HCT116 (cell line): ENCODE results near the gene RGS6. TPM values are rescaled to one million over a fixed set of nuclear protein-coding genes. Genes with fewer than 3 reads are reported as not detected.

Experiments used
- ATAC-seq: fragments of 200-7000 bp; cut with Tn5 transposase; 2 replicates; pipeline ENCODE4 v1.9.1; 2020; ENCODE audit warnings: mild to moderate bottlenecking, moderate library complexity
- BruUV-seq: library from RNA; stranded (reverse); fragments of 400-500 nt; replicated peaks from 2 replicates; lab custom pipeline; 2021; lab: Mats Ljungman, UMichigan
- CTCF ChIA-PET: fragments of 300-600 bp; sonication (Branson Sonifier 250); formaldehyde crosslinking; loops from one replicate; lab custom pipeline; 2021; ENCODE audit warnings: antibody characterized with exemption; lab: Charles Lee
- POLR2A ChIA-PET: fragments of 300-600, 350-600 bp; sonication (Branson Sonifier 250); formaldehyde crosslinking; loops from one replicate; lab custom pipeline; 2021; ENCODE audit warnings: antibody characterized with exemption; lab: Charles Lee
- RAD21 ChIA-PET, 2 experiments: fragments of 300-600 bp; sonication (Branson Sonifier 250); formaldehyde crosslinking; loops; one replicate each; lab custom pipeline; 2023; ENCODE audit warnings: low total read pairs in 2 of 2; ENCODE audit not compliant: uncharacterized antibody in 2 of 2, unreplicated experiment in 2 of 2, low non-redundant PET in 1 of 2; lab: Charles Lee
- DNase-seq: peaks from one replicate; pipeline ENCODE4 v3.0.0-alpha.2; 2010; ENCODE audit warnings: low read depth, low spot score
- H2AFZ ChIP-seq: fragments of 200-600 bp; shearing (Covaris generic), sonication (generic); 2 replicates; pipeline ENCODE4 v1.6.1; 2017; ENCODE audit warnings: low read depth, mixed run types, mixed read lengths, antibody characterized with exemption, low read length; ENCODE audit not compliant: poor library complexity, severe bottlenecking
- H3K27ac ChIP-seq: 2 replicates; pipeline ENCODE4 v1.5.1; 2012; ENCODE audit warnings: low read depth, low read length
- H3K27me3 ChIP-seq: fragments of 200-600 bp; sonication (generic); 2 replicates; pipeline ENCODE4 v1.6.1; 2016; ENCODE audit warnings: mixed run types, low read length, mixed read lengths; ENCODE audit not compliant: insufficient read depth
- H3K36me3 ChIP-seq, 2 experiments: fragments of 200-500 bp in 1 of 2; fragments of 200-600 bp in 1 of 2; sonication (Bioruptor generic) in 1 of 2; sonication (generic) in 1 of 2; 2 replicates each; pipeline versions ENCODE4 v1.5.1 to v1.6.1; 2014 to 2016; ENCODE audit warnings: low read length in 2 of 2, inconsistent platforms in 1 of 2, mixed read lengths in 1 of 2, mixed run types in 1 of 2; ENCODE audit not compliant: insufficient read depth in 2 of 2, control insufficient read depth in 1 of 2
- H3K4me1 ChIP-seq, 2 experiments: fragments of 200-600 bp in 1 of 2; sonication (generic) in 1 of 2; 2 replicates each; pipeline versions ENCODE4 v1.5.1 to v1.6.1; 2012 to 2017; ENCODE audit warnings: low read length in 2 of 2, inconsistent platforms in 1 of 2, mild to moderate bottlenecking in 1 of 2, mixed read lengths in 1 of 2, mixed run types in 1 of 2, moderate library complexity in 1 of 2; ENCODE audit not compliant: insufficient read depth in 2 of 2, control insufficient read depth in 1 of 2
- H3K4me2 ChIP-seq: fragments of 200-600 bp; sonication (generic); 2 replicates; pipeline ENCODE4 v1.6.1; 2017; ENCODE audit warnings: mixed run types, low read length, mixed read lengths
- H3K4me3 ChIP-seq, 2 experiments: fragments of 200-600 bp in 1 of 2; sonication (generic) in 1 of 2; replicated peaks in 1 of 2; 2 replicates each; pipeline ENCODE4 v1.5.1; 2011 to 2016; ENCODE audit warnings: low read length in 2 of 2, control low read depth in 1 of 2, low read depth in 1 of 2, mild to moderate bottlenecking in 1 of 2, mixed read lengths in 1 of 2, mixed run types in 1 of 2
- H3K79me2 ChIP-seq: fragments of 200-600 bp; sonication (generic); 2 replicates; pipeline ENCODE4 v1.6.1; 2017; ENCODE audit warnings: mild to moderate bottlenecking, mixed run types, low read length, moderate library complexity, mixed read lengths; ENCODE audit not compliant: insufficient read depth
- H3K9ac ChIP-seq: fragments of 200-600 bp; sonication (generic); 2 replicates; pipeline ENCODE4 v1.6.1; 2016; ENCODE audit warnings: low read length, mixed read lengths
- H3K9me2 ChIP-seq: fragments of 200-600 bp; sonication (generic), shearing (Covaris generic); 2 replicates; pipeline ENCODE4 v1.6.1; 2017; ENCODE audit warnings: mixed run types, mild to moderate bottlenecking, moderate library complexity; ENCODE audit not compliant: insufficient read depth
- H3K9me3 ChIP-seq, 2 experiments: fragments of 200-500 bp in 1 of 2; fragments of 200-600 bp in 1 of 2; sonication (Bioruptor generic) in 1 of 2; sonication (generic) in 1 of 2; 2 replicates each; pipeline ENCODE4 v1.6.1; 2014 to 2017; ENCODE audit warnings: low read length in 2 of 2, mixed read lengths in 2 of 2, inconsistent platforms in 1 of 2, low read depth in 1 of 2, mild to moderate bottlenecking in 1 of 2, mixed run types in 1 of 2, moderate library complexity in 1 of 2; ENCODE audit not compliant: control insufficient read depth in 1 of 2, insufficient read depth in 1 of 2
- H4K20me1 ChIP-seq: fragments of 200-600 bp; sonication (generic), shearing (Covaris generic); 2 replicates; pipeline ENCODE4 v1.6.1; 2017; ENCODE audit warnings: mixed run types, mild to moderate bottlenecking, moderate library complexity; ENCODE audit not compliant: insufficient read depth
- CEBPB ChIP-seq: IDR thresholded peaks from 2 replicates; pipeline ENCODE4 v1.6.1; 2012; ENCODE audit warnings: low read depth
- JUND ChIP-seq: IDR thresholded peaks from 2 replicates; pipeline ENCODE4 v1.6.1; 2012
- POLR2A ChIP-seq: IDR thresholded peaks from 2 replicates; pipeline ENCODE4 v1.7.0; 2011; ENCODE audit warnings: borderline replicate concordance; ENCODE audit not compliant: insufficient read depth, insufficient read length; ENCODE audit errors: extremely low read depth
- POLR2AphosphoS5 ChIP-seq: IDR thresholded peaks from 2 replicates; pipeline ENCODE4 v1.6.1; 2011; ENCODE audit warnings: mild to moderate bottlenecking, low read depth, low read length, moderate library complexity
- SIN3A ChIP-seq: IDR thresholded peaks from 2 replicates; pipeline ENCODE4 v1.6.1; 2012; ENCODE audit warnings: low read depth
- SRF ChIP-seq: IDR thresholded peaks from 2 replicates; pipeline ENCODE4 v1.6.1; 2012; ENCODE audit warnings: low read depth
- TCF7L2 ChIP-seq: IDR thresholded peaks from 2 replicates; pipeline ENCODE4 v1.7.0; 2011; ENCODE audit warnings: borderline replicate concordance, inconsistent platforms; ENCODE audit not compliant: insufficient read depth, insufficient read length; ENCODE audit errors: extremely low read depth
- ZFX ChIP-seq: fragments of 450-650 bp; IDR thresholded peaks from 2 replicates; pipeline ENCODE4 v1.6.1; 2017
- ZNF274 ChIP-seq: fragments of 200-500 bp; sonication (Bioruptor generic); IDR thresholded peaks from 2 replicates; pipeline ENCODE4 v1.6.1; 2014; ENCODE audit warnings: mild to moderate bottlenecking, low read depth, low read length, inconsistent platforms
- intact Hi-C: fragments of 100-400 bp; cut with micrococcal nuclease; formaldehyde crosslinking; loops from 2 replicates; pipeline ENCODE4 v1.10.0; 2022
- total RNA-seq: library from RNA; stranded (reverse); gene quantifications from one replicate; pipeline ENCODE4 v1.2.1, GENCODE V29; 2021; ENCODE audit not compliant: unreplicated experiment
- TF ChIP-seq, protein P1 (sequence below): IDR thresholded peaks from 2 replicates; pipeline ENCODE4 v1.6.1; 2012
- TF ChIP-seq, protein P2 (sequence below): IDR thresholded peaks from 2 replicates; pipeline ENCODE4 v1.6.1; 2011; ENCODE audit warnings: mild to moderate bottlenecking, low read length, moderate library complexity; ENCODE audit not compliant: insufficient replicate concordance; ENCODE audit errors: extremely low read depth

The RGS6 gene
- total RNA-seq, 1 experiment from 2014 or later: 4.7 TPM

DNA sequence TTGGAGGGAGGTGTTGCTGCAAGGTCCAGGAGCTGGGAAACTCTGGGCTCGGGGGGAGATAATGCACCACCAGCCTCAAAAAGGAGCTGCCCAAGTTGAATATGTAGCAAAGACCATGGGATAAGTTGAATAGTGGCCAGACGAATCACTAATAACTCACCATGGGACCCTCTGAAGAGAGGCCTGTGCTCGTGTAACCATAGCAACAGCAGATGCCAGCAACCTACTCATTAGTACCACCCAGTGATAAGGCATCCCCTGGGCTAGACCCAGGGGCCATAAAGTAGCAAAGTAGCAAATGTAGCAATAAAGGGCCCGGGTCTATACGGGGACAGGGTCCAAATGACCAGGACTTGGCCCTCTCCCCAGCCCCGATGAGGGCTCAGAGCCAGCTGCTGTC, 633.7 kb downstream of the RGS6 start:
- ChIA-PET POLR2A (no interaction called here), RAD21 (no interaction called here), CTCF (no interaction called here)
- Histone ChIP-seq H4K20me1 (no peaks in the 10 kb centered on the region), H3K4me2 (no peak overlapping the region), H3K4me1 (no peaks in the 10 kb centered on the region), H3K9me2 (no peaks in the 10 kb centered on the region), H3K9me3 (no peaks in the 10 kb centered on the region), H2AFZ (no peak overlapping the region), H3K4me3 (no peak overlapping the region), H3K27ac (no peak overlapping the region), H3K36me3 (no peaks in the 10 kb centered on the region), H3K27me3 (no peaks in the 10 kb centered on the region; the same call in 1 of the 2 replicates), H3K79me2 (no peaks in the 10 kb centered on the region), H3K9ac (no peak overlapping the region)
- ATAC-seq (no peak), DNase-seq (no peak)
- TF ChIP-seq SRF (no peak), POLR2A (no peak), ZNF274 (no peak), ZFX (no peak), SIN3A (no peak), CEBPB (no peak), JUND (no peak), TCF7L2 (no peak), POLR2AphosphoS5 (no peak)
- TF ChIP-seq, protein P1, sequence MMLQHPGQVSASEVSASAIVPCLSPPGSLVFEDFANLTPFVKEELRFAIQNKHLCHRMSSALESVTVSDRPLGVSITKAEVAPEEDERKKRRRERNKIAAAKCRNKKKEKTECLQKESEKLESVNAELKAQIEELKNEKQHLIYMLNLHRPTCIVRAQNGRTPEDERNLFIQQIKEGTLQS: no peak
- TF ChIP-seq, protein P2, sequence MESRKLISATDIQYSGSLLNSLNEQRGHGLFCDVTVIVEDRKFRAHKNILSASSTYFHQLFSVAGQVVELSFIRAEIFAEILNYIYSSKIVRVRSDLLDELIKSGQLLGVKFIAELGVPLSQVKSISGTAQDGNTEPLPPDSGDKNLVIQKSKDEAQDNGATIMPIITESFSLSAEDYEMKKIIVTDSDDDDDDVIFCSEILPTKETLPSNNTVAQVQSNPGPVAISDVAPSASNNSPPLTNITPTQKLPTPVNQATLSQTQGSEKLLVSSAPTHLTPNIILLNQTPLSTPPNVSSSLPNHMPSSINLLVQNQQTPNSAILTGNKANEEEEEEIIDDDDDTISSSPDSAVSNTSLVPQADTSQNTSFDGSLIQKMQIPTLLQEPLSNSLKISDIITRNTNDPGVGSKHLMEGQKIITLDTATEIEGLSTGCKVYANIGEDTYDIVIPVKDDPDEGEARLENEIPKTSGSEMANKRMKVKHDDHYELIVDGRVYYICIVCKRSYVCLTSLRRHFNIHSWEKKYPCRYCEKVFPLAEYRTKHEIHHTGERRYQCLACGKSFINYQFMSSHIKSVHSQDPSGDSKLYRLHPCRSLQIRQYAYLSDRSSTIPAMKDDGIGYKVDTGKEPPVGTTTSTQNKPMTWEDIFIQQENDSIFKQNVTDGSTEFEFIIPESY: no peak
- no TSS peak for BruUV-seq
- intact Hi-C loops: no loop called here
